CD4-positive, alpha-beta T cell treated with Interferon alpha-2 for 1 hour (primary cell): ENCODE measurements around the gene GRID2IP.

Source experiments
- DNase-seq, 2 donors: peaks; one replicate each; pipeline ENCODE4 v3.0.0-alpha.2; 2020 to 2022

GRID2IP gene

GRCh38 chr7:6559896-6560295, 8.6 kb upstream of the GRID2IP start:
- no peak for DNase-seq

- peak in 1 of 2 donors; percentile 32 for DNase-seq
These were observed 7.6 kb upstream of the GRID2IP start for GRCh38 chr7:6558837-6559236.

DNA sequence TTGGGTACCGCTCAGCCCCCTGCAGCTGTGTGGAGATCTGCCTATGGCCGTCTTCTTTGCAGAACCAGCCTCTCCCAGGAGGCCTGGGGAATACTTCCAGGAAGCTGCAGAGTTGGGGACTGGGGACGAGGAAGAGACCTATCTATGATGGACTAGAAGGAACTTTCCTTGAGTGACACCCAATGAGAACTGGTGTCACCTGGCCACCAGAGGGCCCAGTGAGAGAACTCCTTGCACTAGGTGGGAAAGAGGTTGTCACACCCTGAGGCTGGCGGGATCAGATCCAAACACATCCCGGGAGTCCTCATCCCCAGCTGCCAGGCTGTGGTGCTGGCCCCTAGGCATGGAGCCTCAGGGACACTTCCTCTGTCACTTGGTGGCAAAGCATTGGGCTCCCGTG, 4.9 kb upstream of the GRID2IP start:
- no peak for DNase-seq

DNA sequence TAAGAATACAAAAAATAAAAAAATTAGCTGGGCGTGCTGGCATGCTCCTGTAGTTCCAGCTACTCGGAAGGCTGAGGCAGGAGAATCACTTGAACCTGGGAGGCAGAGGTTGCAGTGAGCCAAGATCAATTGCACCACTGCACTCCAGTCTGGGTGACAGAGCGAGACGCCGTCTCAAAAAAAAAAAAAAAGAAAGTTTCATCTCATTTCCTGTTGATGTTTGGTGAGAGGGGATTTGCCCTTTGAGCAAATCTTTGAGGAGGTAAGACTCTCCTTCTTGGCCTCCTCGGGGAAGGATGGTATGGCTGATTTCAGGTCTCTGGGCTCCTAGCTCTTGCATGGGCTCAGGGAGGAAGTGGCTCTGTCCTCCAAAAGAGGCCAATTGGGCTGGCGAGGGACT, 3.6 kb upstream of the GRID2IP start:
- no peak for DNase-seq

DNA sequence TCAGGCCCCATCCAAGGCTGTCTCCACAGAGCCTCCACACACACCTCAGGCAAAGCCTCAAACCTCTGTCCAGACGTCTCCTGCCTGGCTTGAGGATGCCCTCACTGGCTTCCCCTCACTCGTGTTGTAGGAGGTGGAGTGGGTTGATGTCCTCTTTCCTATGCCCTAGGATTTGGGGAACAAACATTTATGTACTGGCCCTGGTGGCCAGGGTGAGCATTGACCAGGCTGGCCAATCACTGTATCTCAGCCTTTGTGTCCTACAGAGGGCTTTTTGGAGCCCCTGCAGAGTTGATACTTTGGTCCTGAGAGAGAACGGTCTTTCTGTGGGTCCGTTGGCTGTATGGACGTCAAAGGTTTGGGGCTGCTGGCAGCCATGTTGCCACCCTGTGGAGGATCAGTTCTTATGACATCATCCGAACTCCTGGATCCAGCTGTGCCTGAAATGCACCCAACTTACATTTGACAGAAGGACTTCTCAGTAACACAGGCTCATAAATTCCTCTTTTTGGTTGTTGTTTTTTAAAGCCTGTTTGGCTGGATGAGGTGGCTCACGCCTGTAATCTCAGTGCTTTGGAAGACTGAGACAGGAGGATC, 2.3 kb upstream of the GRID2IP start:
- DNase-seq = no peak

DNA sequence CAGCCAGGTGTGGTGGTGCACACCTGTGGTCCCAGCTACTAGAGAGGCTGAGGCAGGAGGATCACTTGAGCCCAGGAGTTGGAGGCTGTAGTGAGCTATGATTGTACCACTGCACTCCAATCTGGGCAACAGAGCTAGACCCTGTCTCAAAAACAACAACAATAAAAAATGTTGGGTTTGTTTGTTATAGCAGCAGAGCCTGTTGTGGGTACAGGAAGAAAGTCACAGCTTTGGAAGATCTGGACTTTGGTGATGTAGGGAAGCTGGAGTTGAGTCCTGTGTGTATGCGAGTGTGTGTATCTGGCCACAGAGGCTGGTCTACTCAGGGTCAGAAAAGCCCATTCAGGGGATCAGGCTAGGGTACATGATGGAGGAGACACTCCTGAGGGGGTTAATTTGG, 3.9 kb downstream of the GRID2IP start:
- no peak for DNase-seq

- DNase-seq = no peak
These were observed 4.6 kb downstream of the GRID2IP start for GRCh38 chr7:6546498-6547251.

DNA sequence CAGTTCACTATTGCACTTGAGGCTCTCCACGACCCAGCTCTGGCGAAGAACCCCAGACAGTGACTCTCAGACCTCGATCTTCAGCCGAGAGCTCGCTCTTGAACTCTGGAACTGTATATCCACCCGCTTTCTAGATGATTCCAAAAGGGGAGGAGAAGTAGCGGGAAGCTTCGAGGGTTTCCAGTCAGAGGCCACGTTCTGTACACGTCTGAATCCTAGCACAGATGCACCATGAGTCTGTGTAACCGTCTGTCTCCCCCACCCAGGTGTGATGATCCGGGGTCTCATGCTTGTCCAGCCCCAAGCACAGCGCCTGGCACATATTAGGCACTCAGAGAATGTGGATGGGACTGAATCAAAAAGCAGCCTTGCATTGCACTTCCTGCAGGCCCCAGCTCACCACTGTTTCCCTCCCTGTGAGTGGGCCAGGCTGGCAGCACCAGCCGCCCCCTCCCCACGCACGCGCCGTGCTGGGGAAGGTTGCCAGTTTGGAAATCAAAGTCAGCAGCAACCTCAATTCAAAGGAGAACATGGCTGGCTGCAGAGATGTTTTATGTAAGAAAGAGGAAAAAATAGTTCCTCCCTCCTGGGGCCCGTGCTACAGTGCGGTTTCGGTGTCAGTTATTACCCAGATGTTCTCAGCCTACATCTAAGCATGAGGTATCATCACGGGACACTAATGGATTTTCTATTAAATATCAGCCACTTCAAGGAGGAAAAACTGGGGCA, 5.7 kb downstream of the GRID2IP start:
- DNase-seq = no peak

GRCh38 chr7:6542368-6542767, 8.9 kb downstream of the GRID2IP start:
- no peak for DNase-seq

GRCh38 chr7:6536262-6537260, 14.7 kb downstream of the GRID2IP start:
- no peak for DNase-seq

- DNase-seq = no peak
These were observed 17.3 kb downstream of the GRID2IP start for GRCh38 chr7:6533893-6534495.

- no peak for DNase-seq
These were observed 18.7 kb downstream of the GRID2IP start for GRCh38 chr7:6532516-6532915.

GRCh38 chr7:6531492-6532279, 19.6 kb downstream of the GRID2IP start:
- DNase-seq = no peak

GRCh38 chr7:6530626-6531491, 20.4 kb downstream of the GRID2IP start:
- peak; percentile 69 to 72 for DNase-seq

DNA sequence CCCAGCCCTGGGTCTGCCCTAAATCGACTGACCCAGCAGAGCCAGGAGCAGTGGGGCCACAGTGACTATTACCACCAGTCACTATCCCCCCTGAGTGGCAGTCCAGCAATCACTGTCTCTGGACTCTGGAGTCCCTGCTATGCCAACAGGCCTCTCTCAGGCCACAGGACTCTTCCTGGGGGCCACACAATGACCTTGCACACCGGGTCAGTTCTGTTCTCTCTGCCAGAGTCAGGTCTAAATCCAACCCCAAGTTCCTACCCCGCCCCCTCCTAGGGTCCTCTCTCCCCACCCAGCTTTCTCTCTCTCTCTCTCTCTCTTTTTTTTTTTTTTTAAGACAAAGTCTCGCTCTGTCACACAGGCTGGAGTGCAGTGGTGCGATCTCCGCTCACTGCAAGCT, 21.6 kb downstream of the GRID2IP start:
- no peak for DNase-seq

GRCh38 chr7:6528401-6529130, 22.7 kb downstream of the GRID2IP start:
- no peak for DNase-seq

DNA sequence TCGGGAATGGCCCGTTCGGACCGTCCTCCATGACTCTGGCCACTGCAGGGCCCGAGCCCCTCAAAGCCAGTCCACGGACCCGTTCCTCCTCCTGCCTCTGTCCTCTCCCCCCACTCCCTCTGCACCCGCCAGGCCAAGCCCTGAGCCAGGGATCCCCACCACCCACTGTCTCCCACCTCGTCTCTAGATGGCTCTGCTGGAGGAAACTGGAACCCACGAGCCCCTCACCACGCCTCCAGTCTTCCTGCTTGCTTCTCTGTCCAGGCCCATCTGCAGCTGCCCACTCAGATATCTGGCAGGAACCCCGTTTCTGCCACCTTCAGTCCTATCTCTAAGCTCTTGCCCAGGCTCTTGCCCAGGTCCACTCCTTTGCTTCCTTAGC, 24.3 kb downstream of the GRID2IP start:
- no peak for DNase-seq

DNA sequence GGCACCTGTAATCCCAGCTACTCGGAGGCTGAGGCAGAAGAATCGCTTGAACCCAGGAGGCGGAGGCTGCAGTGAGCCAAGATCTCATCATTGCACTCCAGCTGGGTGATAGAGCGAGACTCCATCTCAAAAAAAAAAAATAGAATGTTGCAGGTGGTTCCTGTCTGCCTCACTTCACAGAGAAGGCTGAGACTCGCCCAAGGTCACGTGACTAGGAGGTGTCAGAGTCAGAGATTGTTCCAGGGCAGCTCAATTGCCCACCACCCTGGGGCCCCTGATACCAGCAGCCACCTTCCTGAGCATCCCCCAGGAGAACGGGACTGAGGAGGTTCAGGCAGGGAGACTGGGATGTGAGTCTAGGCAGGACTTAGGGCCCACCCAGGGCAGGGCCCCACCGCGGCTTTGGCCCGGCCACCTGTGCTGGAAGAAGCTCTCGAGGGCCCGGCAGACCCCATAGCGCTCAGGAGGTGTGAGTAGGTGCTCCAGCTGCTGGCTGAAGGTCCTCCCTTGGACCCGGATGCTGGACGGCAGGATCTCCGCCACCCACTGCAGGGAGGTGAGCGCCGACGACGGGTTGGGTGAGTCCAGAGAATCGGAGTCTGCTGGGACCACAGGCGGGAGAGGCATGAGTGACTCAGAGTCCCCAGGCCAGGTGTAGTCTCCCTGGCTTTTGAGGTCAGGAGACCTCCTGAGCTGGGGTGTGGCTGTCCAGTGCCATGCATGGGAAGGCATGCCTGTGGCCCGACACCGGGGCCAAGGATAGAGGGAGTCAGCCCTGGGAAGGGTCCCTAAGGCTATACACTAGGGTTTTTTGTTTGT, 30.9 kb downstream of the GRID2IP start:
- DNase-seq = no peak
